Activated CD8-positive, alpha-beta memory T cell treated with anti-CD3 and anti-CD28 coated beads for 24 hours (primary cell): ENCODE data around the gene SH3BP2.
A peak's percentile ranks its signal among the peaks of the same experiment; 100 is the strongest.

Experiments used
- DNase-seq: peaks from one replicate; pipeline ENCODE4 v3.0.0-alpha.2; 2020

The SH3BP2 gene

DNA sequence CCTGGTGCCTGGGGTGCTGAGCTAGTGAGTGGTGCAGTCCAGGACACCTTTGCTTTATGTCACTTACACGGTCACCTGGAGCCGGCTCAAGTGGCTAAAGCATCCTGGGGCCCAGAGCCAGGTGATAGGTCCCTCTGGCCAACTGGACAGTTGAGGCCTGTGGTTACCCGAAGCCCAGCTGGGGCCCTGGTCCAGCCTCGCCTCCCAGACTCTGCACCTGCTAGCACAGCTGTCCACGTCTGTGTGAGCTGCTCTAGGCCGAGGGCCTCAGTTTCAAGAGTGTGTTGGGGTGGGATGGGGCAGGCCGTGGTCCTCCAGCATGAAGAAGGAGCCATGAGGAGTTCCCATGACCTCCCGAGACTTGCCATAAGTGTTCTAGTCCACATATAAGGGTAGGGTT, 43.1 kb downstream of the SH3BP2 start:
- DNase-seq: peak; percentile 56

- DNase-seq: peak; percentile 55
Observed at GRCh38 chr4:2836391-2836859, 43.5 kb downstream of the SH3BP2 start.

GRCh38 chr4:2837110-2837903, 44.4 kb downstream of the SH3BP2 start:
- peak; percentile 60 for DNase-seq

GRCh38 chr4:2837904-2838496, 45.1 kb downstream of the SH3BP2 start:
- peak; percentile 79 for DNase-seq

GRCh38 chr4:2839060-2839459, 46.2 kb downstream of the SH3BP2 start:
- peak; percentile 30 for DNase-seq

GRCh38 chr4:2842687-2843262, 49.9 kb downstream of the SH3BP2 start:
- no peak for DNase-seq

DNA sequence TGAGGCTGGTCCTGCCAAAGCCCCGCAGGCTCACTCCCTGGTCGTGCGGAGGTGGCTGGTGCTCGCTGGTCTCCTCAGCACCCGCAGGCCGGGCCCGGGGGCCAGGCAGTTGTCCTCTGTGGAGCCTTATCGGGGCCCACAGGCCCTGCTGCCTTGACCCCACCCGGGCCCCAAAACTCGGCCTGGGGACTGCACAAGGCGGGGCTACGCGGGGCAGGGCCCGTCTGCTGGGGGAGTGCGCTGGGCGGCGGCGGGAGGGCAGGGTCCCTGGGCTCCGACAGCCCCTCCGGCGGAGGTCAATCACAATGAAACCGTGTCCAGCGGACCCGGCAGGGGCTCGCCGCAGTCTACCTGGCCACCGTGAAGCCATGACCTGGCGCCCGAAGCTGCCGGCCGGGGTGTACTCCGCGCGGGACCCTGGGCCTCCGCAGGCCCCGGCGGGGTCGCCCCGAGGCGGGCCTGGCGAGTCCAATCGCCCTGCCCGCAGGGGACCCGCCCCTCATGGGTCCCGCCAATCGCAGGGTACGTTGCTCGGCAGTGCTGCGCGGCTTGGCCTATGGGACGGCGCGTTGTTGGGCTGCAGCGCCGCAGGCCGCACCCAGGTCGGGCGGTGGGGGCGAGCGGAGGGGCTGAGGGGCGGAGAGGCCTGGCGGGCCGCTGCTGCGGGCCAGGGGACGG, 50.5 kb downstream of the SH3BP2 start, which contains the start of gene ADD1:
Gene ADD1 (plus strand): TSS at position 582 of the 678 bp plus-strand sequence. CDS start 32,072 bp downstream, outside the sequence.
- peak; percentile 100 for DNase-seq

DNA sequence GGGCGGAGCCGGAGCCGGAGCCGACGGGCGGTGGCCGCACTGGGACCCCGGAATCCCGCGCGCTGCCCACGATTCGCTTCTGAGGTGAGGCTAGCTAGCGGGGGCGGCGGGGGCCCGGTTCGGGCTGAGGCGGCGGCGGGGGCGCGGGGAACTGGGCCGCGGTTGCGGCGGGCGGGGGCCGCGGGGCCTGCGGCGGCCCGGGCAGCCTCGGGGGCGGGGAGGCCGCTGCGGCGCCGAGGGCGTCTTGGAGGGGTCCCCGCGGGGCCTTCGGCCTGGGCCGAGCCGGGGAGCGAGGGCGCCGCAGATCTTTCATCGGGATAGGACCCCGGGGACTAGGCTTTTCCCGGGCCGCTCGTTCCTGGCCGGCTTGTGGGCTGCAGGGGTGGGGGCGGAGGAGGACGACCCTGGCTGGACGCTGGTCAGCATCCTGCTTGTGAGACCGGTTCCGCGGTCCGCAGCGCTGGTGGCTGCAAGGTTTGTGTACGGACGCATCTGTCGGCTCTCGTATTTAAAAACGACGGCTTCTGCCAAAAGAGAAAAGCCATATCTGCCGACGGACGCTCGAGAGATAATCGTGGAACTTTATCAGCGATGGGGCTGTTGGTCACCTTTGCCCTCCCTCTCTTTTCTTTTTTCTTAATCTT, 51.2 kb downstream of the SH3BP2 start:
- DNase-seq: no peak

GRCh38 chr4:2846172-2846571, 53.3 kb downstream of the SH3BP2 start:
- DNase-seq: no peak

DNA sequence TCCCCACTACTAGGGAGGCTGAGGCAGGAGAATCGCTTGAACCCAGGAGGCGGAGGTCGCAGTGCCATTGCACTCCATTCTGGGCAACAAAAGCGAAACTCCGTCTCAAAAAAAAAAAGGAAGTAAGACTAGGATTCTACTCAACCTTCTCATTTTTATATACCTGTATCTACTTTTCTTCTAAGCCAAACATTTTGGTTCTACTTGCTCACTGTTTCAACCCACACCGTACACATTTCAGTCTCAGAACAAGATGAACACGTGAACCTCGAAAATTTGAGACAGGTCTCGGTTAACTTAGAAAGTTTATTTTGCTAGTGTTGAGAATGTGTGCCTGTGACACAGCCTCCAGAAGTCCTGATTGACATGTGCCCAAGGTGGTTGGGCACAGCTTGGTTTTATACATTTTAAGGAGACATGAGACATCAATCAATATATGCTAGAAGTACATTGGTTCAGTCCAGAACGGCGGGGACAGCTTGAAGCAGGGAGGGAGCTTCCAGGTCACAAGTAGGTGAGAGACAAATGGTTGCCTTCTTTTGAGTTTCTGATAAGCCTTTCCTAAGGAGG, 54.5 kb downstream of the SH3BP2 start:
- DNase-seq: no peak

DNA sequence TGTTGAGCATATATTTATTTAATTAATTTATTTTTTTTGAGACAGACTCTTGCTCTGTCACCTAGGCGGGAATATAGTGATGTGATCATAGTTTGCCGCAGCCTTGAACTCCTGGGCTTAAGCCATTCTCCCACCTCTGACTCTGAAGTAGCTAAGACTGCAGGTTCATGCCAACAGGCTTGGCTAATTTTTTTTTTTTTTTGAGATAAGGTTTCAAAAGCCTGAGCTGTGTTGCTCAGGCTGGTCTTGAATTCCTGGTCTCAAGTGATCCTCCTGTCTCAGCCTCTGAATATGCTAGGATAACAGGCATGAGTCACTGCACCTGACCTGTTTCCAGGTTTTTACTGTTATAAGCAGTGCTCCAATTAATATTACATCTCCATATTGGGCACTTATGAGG, 55.6 kb downstream of the SH3BP2 start:
- no peak for DNase-seq

GRCh38 chr4:2849267-2850152, 56.6 kb downstream of the SH3BP2 start:
- DNase-seq: no peak

- DNase-seq: no peak
Observed at GRCh38 chr4:2850966-2851798, 58.3 kb downstream of the SH3BP2 start.

DNA sequence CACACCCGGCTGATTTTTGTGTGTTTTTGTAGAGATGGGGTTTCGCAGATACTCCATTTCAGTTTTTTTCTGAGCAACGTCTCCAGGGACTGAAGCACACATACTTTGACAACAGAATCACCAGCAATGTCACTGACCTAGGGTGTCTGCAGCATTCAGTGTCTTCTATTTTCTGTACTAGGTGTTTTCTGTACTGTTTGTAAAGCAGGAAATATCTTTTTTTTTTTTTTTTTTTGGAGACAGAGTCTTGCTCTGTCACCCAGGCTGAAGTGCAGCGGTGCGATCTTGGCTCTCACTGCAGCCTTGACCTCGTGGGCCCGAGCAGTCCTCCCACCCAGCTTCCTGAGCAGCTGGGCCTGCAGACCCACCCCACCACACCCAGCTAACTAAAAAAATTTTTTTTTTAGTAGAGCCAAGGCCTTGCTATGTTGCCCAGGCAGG, 59.6 kb downstream of the SH3BP2 start:
- no peak for DNase-seq

GRCh38 chr4:2855584-2855983, 62.7 kb downstream of the SH3BP2 start:
- DNase-seq: no peak

GRCh38 chr4:2856266-2856665, 63.4 kb downstream of the SH3BP2 start:
- DNase-seq: no peak

DNA sequence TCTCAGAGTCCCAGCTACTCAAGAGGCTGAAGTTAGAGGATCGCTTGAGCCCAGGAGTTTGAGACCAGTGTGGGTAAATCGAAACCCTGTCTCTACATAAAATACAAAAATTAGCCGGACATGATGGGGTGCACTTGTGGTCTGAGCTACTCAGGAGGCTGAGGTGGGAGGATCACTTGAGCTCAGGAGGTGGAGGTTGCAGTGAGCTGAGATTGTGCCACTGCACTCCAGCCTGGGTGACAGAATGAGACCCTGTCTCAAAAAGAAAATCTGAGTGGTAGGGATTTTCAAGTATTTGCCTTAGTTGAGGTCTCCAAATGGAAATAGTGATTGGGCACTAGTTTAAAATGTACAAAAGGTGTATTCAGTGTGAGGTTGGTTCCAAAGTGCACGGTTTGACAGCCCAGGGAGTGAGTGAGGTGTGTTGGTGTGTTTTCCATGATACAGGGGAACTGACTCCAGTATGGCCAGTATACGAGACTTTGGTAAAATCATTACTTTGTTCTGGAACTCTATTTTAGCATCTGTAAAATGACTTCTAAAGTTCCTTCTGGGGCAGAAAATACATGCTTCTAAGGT, 64.6 kb downstream of the SH3BP2 start:
- DNase-seq: no peak

DNA sequence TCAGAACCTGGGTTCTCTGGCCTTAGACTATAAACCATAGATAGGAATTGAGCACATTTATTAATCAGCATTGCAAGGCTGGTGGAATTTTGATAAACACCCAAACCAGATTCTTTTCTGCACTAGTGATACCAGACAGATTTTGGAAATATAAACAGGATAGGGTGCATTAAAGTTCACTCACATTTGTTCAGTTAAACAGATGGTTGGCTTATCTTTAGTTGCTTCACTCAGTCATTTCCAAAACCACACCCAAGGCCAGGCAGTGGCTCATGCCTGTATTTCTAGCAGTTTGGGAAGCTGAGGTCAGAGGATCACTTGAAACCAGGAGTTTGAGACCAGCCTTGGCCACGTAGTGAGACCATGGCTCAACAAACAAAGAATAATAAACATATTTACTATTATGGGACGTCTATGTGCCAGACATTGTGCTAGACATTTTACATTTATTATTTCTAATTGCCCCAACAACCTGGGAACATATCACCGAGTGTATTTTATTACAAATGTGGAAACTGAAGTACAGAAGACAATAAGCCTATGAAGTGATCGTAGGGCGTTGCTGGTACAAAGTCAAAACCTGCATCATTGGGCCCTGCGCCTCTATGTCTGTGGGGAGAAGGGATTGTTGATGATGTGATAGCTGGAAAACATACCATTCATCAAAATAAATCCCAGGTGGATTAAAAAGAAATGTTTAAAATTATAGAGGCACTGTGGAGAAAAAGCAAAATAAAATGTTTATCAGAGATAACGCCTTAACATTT, 65.7 kb downstream of the SH3BP2 start:
- DNase-seq: no peak

- DNase-seq: no peak
Observed at GRCh38 chr4:2859514-2859913, 66.6 kb downstream of the SH3BP2 start.
